Dedifferentiated amniotic fluid mesenchymal stem cell (primary cell): ENCODE data around the gene SLC15A2.
"Not testable (repeated sequence)": the region's sequence is repeated elsewhere in the genome, so short reads cannot be mapped to it uniquely, and the experiment has no call there.

Experiments
- DNase-seq: peaks from one replicate; pipeline ENCODE4 v3.0.0-alpha.2; 2016; ENCODE audit errors: extremely low spot score

The SLC15A2 gene

DNA sequence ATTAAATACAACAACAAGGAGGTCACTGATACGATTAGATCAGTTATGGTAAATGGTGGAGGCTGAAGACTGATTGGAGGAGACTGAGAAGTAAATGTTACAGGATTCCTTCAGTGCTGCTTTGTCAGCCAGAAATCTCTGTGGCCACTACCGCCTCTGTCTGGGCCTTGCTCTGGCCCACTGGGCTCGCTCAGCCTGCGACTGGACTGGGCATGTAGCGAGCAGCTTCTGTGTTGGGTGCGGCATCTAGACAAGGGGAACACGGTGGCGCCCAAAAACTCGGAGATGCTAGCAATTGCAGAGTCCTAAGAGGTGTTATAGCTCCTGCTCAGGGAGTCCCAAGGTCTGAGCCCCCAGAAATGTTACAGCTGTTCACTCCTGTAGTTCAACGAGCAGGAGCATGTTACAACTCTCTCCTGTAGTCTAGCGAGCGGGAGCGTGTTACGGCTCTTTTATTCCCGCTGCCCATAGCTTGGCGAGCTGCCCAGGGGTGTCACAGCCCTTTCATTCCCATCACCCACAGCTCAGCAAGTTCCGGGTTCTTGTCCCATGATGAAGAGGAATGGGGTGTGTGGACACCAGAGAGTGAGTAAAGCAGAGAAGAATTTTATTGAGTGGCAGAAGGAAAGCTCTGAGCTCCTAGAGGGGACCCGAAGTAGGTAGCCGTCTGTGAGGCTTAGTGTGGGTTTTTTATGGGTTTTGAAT is 24.7 kb downstream of the SLC15A2 start:
- DNase-seq: no peak

DNA sequence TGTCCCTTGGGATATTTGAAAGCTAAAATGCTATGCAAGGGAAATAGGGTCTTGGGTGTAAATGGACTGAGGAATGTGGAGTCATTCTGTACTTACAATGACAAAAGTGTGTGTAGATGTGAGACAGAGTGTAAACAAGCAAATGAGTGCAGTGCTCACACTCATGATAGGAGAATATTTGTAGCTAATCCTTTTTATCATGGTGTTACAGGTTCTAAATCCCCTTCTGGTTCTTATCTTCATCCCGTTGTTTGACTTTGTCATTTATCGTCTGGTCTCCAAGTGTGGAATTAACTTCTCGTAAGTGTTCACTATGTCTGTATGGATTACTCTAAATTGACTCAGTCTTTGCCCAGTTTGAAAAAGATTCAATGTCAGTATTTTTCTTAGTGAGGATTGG is 30.5 kb downstream of the SLC15A2 start:
- DNase-seq: no peak

DNA sequence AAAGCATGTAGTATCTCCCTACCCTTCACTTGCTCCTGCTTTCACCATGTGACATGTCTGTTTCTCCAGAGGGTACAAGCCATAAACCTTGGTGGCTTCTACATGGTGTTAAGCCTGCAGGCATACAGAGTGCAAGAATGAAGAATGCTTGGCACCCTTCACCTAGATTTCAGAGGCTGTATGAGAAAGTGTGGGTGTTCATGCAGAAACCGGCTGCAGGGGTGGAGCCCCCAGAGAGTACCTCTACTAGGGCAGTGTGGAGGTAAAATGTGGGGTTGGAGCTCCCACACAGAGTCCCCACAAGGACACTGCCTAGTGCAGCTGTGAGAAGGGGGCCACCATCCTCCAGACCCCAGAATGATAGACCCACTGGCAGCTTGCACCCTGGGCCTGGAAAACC is 32.2 kb downstream of the SLC15A2 start:
- no peak for DNase-seq

DNA sequence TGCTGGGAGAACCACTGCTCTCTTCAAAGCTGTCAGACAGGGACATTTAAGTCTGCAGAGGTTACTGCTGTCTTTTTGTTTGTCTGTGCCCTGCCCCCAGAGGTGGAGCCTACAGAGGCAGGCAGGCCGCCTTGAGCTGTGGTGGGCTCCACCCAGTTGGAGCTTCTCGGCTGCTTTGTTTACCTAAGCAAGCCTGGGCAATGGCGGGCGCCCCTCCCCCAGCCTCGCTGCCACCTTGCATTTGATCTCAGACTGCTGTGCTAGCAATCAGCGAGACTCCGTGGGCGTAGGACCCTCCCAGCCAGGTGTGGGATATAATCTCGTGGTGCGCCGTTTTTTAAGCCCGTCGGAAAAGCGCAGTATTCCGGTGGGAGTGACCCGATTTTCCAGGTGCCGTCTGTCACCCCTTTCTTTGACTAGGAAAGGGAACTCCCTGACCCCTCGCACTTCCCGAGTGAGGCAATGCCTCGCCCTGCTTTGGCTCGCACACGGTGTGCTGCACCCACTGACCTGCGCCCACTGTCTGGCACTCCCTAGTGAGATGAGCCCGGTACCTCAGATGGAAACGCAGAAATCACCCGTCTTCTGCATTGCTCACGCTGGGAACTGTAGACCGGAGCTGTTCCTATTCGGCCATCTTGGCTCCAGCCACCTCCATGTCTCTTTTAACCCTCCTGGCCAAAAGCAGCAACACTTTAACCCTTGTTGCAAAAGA is 44.1 kb downstream of the SLC15A2 start:
- not testable (repeated sequence) for DNase-seq

DNA sequence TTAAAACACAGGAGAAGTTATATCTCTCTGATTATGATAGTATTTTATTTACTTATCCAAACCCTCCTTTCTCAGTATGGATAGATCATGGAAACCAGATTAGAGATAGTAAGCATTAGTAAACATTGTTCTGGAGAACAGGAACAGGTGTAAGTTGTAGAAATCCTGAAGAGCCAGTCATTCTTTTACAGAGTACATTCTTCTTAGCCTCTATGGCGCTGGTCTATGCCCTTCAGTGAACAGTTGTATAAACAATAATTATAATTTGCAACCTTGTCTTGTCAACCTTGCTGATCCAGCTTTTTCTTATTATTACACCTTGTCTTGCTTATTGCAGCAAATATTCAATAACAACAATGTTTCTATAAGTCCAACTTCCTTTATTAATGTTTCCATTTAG is 47.4 kb downstream of the SLC15A2 start:
- no peak for DNase-seq

DNA sequence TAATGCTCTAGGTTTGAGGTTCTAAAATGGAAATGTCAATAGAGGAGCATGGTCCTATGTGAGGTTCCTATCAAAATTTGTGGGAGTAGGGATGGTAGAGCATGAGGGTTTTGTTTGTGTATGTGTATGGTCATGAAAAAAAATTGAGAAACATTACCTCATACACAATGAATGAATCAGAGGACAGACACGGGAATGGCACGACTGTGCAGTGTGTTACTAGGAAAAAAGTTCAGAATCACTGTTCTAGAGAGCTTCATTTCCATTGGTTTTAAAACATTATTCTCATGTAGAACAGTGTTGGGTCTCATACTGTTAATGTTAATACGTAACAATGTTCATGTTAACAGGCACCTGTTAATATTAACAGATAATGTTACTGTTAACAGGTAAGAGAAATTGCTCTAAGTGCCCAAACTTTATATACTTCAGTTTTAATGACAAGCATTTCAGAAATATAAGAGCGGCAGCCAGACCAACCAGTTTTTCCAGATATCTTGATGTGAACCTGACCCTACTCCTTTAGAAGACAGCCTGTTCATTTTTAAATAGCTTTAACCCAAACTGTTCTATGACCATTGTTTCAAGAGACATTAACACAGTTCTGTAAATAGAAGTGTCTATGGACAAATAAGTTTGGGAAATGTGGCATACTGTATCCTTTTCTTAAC is 48.0 kb downstream of the SLC15A2 start:
- no peak for DNase-seq

DNA sequence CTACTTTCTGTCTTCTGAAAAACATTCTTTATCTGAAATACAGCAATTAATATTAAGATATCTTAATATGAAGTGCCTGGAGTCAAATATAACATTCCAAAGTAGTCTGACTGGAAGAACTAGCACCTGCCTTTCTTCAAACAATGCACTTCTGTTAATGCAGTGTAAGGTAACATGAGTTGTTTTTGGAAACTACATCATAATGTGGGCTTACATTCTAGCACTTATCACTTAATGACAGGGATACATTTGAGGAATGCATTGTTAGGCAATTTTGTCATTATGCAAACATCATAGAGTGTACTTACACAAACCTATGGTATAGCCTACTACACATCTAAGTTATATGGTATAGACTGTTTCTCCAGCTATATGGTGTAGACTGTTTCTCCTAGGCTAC is 49.2 kb downstream of the SLC15A2 start:
- no peak for DNase-seq

DNA sequence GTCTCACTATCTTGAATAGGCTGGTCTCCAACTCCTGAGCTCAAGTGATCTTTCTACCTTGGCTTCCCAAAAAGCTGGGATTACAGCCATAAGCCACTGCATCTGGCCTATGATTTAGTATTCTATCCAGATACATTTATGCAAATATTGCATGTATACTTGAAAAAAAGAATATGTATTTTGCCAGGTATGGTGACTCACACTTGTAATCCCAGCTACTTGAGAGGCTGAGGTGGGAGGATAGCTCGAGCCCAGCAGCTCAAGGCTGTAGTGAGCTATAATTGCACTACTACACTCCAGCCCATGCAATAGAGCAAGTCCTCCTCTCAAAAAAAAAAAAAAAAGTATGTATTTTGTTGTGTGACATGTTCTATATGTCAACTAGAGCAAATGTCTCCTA is 54.4 kb downstream of the SLC15A2 start:
- no peak for DNase-seq

DNA sequence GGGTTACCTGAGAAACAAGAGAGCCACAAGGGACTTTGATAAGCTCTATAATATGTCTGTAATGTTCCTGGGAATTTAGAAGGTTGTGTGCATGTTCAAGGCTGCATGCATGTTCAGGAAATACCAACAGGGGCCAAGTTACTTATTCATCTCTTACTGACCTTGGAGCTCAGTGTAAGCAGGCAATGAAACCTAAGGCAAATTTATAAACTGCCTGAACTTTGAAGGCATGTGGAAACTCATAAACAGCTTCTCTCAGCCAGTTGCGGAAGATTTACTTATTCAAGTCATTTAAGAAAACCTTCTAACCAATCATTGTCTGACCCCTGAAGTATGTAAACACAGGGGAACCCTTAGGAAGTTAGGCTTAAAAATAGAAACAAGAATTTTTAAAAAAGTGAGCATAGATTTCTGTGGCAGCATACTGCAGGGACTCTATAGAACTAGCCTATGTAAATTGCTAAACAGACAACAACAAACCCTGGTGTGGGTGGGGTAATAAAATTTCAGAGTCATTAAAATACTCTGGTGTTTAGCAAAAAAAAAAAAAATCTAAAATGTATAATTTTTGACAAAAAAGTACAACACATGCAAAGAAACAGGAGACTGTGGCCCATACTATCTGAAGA is 57.2 kb downstream of the SLC15A2 start:
- DNase-seq: no peak

DNA sequence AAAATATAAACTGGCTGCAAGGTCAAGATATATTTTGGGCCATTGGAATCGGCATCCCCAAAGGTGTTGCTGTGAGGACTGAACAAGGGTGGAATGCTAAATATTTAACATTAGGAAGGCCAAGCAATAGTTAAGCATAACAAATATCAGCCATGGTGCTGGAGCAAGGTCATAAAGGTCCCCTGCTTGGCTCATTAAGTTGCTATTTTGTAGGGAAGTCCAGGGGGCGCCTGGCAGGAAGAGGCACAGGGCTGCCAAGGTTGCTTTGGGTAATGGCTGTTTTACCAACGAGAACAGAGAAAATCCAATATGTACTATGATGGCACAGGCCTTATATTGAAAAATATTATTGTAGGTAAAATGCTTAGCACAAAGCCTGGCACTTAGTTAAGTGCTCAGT is 62.2 kb downstream of the SLC15A2 start:
- DNase-seq: no peak

DNA sequence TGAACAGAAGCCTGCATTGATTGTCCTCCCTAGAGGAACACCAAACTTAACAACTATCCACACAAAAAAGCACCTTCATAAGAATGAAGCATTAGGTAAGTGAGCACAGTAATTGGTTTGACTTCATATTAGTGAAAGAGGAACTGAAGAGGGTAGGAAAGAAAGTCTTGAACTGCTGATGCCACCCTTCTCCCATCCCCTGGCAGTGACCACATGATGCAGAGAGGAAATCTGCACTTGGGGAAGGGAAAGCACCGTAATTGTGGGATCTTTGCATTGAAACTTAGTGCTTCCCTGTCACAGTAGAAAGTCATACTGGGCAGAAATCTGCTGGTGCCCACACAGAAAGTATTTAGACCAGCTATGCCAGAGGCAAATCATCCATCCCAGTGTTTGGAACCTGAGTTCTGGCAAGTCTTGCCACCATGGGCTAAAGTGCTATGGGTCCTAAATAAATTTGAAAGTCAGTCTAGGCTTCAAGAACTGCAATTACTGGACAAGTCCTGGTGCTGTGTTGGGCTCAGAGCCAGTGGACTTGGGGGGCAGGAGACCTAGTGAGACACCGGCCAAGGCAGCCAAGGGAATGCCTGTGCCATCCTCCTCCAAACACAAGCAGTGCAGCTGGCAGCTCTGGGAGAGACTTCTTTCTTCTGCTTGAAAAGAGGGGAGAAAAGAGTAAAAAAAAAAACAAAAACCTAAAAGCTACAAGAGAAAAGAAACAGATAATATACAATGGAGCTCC is 63.6 kb downstream of the SLC15A2 start:
- DNase-seq: no peak

DNA sequence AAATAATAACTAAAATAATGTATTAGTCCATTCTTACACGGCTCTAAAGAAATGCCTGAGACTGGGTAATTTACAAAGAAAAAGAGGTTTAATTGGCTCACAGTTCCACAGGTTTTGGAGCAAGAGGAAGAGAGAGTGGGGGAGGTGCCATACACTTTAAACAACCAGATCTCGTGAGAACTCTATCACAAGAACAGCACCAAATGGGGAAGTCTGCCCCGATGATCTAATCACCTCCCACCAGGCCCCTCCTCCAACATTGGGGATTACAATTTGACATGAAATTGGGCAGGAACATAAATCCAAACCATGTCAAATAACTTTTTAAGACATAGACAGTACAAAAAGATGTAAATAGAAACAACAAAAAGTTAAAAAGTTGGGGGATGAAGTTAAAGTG is 64.6 kb downstream of the SLC15A2 start:
- DNase-seq: no peak

DNA sequence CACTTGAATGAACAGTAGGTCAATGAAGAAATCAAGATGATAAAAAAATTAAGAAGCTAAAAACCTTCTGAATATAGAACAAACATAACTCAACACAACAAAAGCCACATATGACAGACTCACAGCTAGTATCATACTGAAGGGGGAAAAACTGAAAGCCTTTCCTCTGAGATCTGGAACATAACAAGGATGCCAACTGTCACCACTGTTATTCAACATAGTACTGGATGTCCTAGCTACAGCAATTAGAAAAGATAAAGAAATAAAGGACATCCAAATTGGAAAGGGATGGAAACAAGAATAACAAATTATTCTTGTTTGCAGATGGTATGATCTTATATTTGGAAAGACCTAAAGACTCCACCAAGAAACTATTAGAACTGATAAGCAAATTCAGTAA is 67.1 kb downstream of the SLC15A2 start:
- DNase-seq: no peak

DNA sequence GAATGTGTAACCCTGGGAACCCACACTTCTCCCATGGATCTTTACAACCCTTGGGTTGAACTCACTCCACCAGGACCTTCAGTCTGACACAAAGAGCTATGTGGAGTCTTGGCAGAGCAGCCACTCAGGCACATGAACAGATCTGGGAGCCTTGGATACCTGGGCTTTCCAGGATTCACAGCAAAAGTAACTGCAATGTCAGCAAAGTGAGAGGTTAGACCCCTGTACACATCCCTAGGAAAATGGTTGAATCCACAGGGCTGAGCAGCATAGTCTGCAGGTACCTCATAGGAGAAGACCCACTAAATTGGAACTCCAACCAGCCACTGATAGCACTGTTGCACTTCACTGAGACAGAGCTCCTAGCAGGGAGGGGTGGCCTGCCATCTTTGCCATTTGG is 68.2 kb downstream of the SLC15A2 start:
- no peak for DNase-seq

DNA sequence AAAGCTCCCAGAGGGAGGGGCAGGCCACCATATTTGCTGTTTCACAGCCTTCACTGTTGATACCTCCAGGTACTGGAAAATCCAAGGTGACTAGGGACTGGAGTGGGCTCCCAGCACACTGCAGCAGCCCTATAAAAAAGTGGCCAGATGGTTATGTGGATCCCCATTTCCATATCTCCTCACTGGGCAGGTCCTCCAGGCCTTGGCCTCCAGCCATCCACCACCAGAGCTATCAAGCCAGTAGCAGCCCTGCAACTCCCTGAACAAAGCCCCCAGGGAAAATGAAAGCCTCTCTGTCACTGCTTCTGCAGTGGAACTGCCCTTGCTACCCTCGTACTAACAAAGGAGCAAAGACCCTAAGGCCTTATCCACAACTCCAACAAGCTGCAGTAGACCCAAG is 69.4 kb downstream of the SLC15A2 start:
- DNase-seq: no peak

DNA sequence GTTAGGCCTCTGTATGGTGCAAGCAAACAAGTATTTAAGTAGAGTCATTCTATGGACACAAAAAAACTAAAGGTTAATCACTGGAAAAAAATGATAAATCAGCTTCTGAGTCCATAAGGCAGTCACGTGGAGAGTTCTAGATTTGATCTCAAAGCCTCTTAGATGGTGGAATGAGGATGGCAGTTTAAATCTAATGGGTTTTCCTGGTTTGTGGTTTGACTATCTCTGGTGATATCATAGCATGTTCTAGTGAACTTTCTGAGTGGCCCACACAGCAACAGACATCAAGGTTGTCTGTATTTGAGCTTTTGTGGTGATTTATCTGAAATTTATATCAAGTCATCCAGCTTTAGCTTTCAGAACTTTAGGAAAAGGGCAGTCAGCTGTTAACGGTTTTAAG is 75.4 kb downstream of the SLC15A2 start:
- DNase-seq: no peak

DNA sequence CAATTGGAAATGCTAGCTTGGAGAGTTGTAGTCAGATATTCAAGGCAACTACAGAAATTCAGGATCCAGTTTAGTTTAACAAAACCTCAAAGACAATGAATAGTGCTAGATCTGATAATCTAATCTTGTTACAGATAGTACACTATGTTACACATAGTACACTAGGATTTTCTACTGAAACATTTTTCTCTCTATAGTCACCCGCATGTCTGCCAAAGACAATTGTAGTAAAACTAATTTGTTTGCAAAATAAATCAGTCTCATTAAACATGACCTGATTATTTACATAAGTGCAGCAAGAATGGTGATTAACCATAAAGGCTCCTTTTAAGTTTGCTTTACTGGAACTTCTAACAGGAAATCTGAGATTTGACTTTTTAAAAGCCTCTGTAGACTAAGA is 75.8 kb downstream of the SLC15A2 start:
- no peak for DNase-seq

DNA sequence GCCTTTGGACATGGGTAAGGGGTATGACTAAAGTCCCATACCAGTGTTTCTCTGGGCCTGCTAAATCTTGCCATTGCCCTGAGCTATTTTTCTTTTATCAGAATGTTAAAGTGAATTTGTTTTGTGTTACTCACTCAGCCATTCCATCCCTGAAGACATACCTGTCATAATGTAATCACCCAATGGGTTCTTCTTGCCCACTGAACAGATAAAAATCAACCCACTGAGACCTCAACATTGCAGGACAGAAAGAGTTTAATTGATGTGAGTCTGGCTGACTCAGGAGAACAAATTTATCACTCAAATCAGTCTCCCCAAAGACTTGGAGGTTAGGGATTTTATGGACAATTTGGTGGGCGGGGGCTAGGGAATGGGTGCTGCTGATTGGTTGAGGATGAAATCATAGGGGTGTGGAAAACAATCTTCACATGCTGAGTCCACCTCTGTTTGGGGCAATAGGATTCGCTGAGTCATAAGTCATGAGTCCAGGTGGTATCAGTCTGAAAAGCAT is 80.5 kb downstream of the SLC15A2 start:
- no peak for DNase-seq

DNA sequence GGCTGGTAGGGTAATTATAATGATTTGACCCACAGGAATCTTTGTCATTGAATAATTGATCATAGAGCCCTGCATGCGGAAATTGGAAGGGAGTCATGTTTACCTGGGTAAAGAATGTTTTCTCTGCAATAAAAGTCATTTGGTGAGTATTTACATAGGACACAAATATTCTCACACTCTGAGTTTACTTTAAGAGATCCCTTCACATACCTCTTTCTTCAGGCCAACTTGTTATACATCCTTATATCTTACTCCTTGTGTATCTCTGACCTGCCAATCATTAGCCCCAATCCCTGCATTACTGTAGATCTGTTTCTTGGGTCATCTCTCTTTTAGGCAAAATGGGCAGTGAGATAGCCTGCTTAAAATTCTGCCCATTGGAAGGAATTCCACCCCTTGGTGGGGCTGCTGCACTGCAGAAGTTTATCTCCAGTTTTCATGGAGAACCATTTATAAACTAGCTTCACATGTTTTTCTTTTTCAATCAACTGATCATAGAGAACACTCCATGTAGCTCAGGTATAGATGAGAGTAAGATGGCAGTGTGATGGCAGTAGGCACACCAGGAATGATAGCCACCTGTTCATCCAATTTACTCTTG is 81.6 kb downstream of the SLC15A2 start:
- no peak for DNase-seq

DNA sequence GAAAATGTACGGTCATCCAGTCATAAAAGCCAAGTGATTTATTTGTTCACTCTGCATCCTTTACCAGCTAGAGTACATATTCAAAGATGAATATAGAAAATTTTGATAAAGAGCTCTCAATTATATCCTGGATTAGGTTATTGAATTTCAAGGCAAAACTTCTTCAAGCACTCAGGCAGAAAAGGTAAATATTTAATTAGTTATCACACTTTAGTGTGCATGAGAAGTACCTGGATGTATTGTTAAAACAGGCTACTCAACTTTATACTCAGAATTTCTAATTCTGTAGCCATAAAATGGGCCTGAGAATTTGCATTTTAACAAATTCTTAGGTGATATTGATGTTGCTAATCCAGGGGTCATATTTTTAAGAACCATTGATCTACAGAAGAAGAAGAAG is 82.5 kb downstream of the SLC15A2 start:
- DNase-seq: no peak

DNA sequence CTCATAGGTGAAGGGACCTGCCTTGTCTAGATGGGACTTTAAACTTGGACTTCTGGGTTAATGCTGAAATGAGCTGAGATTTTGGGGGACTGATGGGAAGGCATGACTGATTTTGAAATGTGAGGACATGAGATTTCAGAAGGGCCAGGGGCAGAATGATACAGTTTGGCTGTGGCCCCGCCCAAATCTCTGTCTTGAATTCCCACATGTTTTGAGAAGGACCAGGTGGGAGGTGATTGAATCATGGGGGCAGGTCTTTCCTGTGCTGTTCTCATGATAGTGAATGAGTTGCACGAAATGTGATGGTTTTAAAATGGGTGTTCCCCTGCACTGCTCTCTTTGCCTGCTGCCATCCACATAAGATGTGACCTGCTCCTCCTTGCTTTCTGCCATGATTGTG is 85.0 kb downstream of the SLC15A2 start:
- no peak for DNase-seq
